Muscle layer of colon (tissue), 2 donors: ENCODE measurements around the gene DUS3L.
A peak's percentile ranks its signal among the peaks of the same experiment; 100 is the strongest.

Experiments
- H3K27ac ChIP-seq: one replicate; pipeline ENCODE4 v1.7.0; 2013; ENCODE audit warnings: low read depth, mild to moderate bottlenecking, low read length, moderate library complexity
- H3K27me3 ChIP-seq, 2 donors: one replicate each; pipeline ENCODE4 v1.7.0; 2013; ENCODE audit warnings: low read length in 2 of 2, mild to moderate bottlenecking in 2 of 2; ENCODE audit not compliant: insufficient read depth in 2 of 2, control insufficient read depth in 1 of 2
- H3K36me3 ChIP-seq: one replicate; pipeline ENCODE4 v1.7.0; 2013; ENCODE audit warnings: mild to moderate bottlenecking, low read length; ENCODE audit not compliant: insufficient read depth
- H3K4me1 ChIP-seq: one replicate; pipeline ENCODE4 v1.7.0; 2013; ENCODE audit warnings: mild to moderate bottlenecking, low read length; ENCODE audit not compliant: insufficient read depth
- H3K4me3 ChIP-seq, 2 donors: one replicate each; pipeline ENCODE4 v1.7.0; 2013; ENCODE audit warnings: low read length in 2 of 2, low read depth in 1 of 2, mild to moderate bottlenecking in 1 of 2, moderate library complexity in 1 of 2
- H3K9ac ChIP-seq: one replicate; pipeline ENCODE4 v1.7.0; 2013; ENCODE audit warnings: low read length
- H3K9me3 ChIP-seq: one replicate; pipeline ENCODE4 v1.7.0; 2013; ENCODE audit warnings: mild to moderate bottlenecking, low read length
- donor health status: abdominal sarcoma.
- donor health status: Adenocarcinoma of cecum.

DUS3L gene

GRCh38 chr19:5828661-5829566, 38.0 kb upstream of the DUS3L start:
- Histone ChIP-seq H3K4me1 (peaks cover 24% of the 10 kb centered on the region), H3K36me3 (no peaks in the 10 kb centered on the region), H3K27ac (peak overlapping the region; percentile 91), H3K4me3 (peak overlapping the region; percentile 8 to 54), H3K9me3 (no peaks in the 10 kb centered on the region), H3K9ac (peak overlapping the region; percentile 55), H3K27me3 (peaks cover 0 to 9% of the 10 kb centered on the region in 2 donors)

DNA sequence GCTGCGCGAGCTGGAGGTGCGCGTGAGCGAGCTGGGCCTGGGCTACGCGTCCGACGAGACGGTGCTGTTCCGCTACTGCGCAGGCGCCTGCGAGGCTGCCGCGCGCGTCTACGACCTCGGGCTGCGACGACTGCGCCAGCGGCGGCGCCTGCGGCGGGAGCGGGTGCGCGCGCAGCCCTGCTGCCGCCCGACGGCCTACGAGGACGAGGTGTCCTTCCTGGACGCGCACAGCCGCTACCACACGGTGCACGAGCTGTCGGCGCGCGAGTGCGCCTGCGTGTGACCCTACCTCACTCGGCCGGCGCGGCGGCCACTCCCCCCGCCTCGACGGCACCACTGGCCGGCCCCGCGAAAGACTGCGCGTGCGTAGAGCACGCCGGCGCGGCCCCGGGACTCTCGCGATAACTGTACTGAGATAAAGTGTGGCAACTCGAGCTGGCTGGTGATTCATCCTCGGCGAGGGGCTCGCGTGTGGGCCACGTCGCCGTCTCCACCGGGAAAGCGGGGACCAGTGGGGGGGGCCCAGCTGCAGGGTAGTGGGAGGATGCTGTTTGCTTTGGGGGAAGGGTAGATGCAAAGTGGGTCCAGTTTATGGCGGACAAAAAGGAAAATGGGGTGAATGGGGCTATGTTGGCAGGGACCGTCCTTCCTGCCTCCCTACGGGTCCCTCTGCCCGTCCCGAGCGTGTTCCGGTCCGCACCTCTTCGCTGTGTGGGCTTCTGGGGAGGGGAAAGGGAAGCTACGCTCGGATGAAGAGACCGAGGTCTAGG, 37.1 kb upstream of the DUS3L start:
- peak overlapping the region; percentile 33 to 54 for H3K4me3 ChIP-seq
- peaks cover 24% of the 10 kb centered on the region for H3K4me1 ChIP-seq
- peak overlapping the region; percentile 91 for H3K27ac ChIP-seq
- no peaks in the 10 kb centered on the region for H3K9me3 ChIP-seq
- peak overlapping the region; percentile 55 for H3K9ac ChIP-seq
- H3K36me3 ChIP-seq: no peaks in the 10 kb centered on the region
- H3K27me3 ChIP-seq: peaks cover 0 to 9% of the 10 kb centered on the region in 2 donors

DNA sequence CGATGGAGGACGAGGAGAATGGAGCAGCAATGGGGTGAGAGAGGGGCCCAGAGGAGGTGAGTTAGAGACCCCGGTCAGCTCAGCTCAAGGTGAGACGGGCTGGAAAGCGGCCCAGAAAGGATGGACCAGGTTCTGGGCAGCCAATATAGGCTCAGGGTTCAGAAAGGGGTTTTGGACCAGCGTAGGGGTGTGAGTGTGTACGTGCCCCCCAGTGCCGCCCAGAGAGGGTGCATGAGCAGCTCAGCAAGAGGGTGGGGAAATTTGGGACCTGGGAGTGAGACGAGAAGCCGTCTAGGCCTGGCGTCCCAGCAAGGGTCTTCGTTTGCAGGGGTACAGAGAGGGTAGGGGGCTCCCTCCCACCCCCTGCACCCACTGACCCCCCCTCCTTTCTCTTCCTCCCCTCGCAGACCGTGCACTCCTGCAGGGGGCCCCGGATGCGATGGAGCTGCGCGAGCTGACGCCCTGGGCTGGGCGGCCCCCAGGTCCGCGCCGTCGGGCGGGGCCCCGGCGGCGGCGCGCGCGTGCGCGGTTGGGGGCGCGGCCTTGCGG, 36.5 kb upstream of the DUS3L start:
- no peaks in the 10 kb centered on the region for H3K9me3 ChIP-seq
- peaks cover 0 to 9% of the 10 kb centered on the region in 2 donors for H3K27me3 ChIP-seq
- peaks cover 26% of the 10 kb centered on the region for H3K4me1 ChIP-seq
- no peak overlapping the region for H3K4me3 ChIP-seq
- H3K27ac ChIP-seq: peak overlapping the region; percentile 53
- H3K36me3 ChIP-seq: no peaks in the 10 kb centered on the region
- no peak overlapping the region for H3K9ac ChIP-seq

GRCh38 chr19:5826531-5827341, 35.8 kb upstream of the DUS3L start:
- Histone ChIP-seq H3K4me3 (no peak overlapping the region), H3K9ac (no peak overlapping the region), H3K27me3 (peaks cover 0 to 9% of the 10 kb centered on the region in 2 donors), H3K9me3 (no peaks in the 10 kb centered on the region), H3K36me3 (no peaks in the 10 kb centered on the region), H3K27ac (peak overlapping the region; percentile 53), H3K4me1 (peaks cover 33% of the 10 kb centered on the region)

DNA sequence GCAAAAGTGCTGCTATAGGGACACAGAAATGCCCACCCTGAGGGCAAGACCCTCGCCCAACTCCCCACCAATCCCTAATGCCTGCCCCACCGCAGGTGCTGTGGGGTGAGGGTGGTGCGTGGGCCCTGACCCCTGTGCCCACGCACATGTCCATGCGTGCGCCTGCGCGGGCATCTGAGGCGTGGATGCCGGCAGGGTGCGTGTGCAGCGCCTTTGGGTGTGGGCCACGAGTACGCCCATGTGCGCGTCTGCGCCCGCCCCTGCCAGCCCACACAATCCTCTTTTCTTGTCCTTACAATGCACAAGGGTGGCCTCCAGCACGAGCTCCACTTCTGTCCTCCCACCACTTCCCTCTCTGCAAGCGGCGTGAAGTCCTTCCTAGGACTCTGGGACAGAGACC, 34.2 kb upstream of the DUS3L start:
- peaks cover 0 to 9% of the 10 kb centered on the region in 2 donors for H3K27me3 ChIP-seq
- no peak overlapping the region for H3K27ac ChIP-seq
- no peaks in the 10 kb centered on the region for H3K9me3 ChIP-seq
- H3K9ac ChIP-seq: no peak overlapping the region
- H3K36me3 ChIP-seq: no peaks in the 10 kb centered on the region
- peaks cover 35% of the 10 kb centered on the region for H3K4me1 ChIP-seq
- no peak overlapping the region for H3K4me3 ChIP-seq

DNA sequence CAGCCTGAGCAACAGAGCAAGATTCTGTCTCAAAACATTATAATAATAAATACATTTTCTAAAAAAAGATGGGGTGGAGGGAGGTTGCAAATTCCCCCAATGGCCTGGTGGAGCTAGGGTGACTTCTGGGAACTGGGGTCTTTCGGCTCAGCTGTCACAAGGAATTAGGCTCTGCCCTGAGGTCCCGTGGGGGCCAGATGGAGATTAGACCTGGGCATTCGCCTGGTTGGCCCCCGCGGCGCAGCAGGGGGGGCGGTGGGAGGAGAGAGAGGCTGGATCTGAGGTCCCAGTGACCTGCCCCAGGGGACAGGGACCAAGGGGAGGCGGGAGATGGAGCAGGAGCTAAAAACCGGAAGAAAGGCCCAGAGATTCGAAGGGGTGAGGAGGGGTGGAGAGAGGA, 33.8 kb upstream of the DUS3L start:
- no peaks in the 10 kb centered on the region for H3K9me3 ChIP-seq
- peaks cover 33% of the 10 kb centered on the region for H3K4me1 ChIP-seq
- H3K4me3 ChIP-seq: no peak overlapping the region
- no peak overlapping the region for H3K27ac ChIP-seq
- no peak overlapping the region for H3K9ac ChIP-seq
- no peaks in the 10 kb centered on the region for H3K36me3 ChIP-seq
- peaks cover 0 to 9% of the 10 kb centered on the region in 2 donors for H3K27me3 ChIP-seq

- Histone ChIP-seq H3K9me3 (no peaks in the 10 kb centered on the region), H3K27ac (no peak overlapping the region), H3K36me3 (no peaks in the 10 kb centered on the region), H3K4me1 (peaks cover 27% of the 10 kb centered on the region), H3K27me3 (peaks cover 0 to under 1% of the 10 kb centered on the region in 2 donors), H3K9ac (no peak overlapping the region), H3K4me3 (no peak overlapping the region)
These were observed 32.8 kb upstream of the DUS3L start for GRCh38 chr19:5823579-5824281.

DNA sequence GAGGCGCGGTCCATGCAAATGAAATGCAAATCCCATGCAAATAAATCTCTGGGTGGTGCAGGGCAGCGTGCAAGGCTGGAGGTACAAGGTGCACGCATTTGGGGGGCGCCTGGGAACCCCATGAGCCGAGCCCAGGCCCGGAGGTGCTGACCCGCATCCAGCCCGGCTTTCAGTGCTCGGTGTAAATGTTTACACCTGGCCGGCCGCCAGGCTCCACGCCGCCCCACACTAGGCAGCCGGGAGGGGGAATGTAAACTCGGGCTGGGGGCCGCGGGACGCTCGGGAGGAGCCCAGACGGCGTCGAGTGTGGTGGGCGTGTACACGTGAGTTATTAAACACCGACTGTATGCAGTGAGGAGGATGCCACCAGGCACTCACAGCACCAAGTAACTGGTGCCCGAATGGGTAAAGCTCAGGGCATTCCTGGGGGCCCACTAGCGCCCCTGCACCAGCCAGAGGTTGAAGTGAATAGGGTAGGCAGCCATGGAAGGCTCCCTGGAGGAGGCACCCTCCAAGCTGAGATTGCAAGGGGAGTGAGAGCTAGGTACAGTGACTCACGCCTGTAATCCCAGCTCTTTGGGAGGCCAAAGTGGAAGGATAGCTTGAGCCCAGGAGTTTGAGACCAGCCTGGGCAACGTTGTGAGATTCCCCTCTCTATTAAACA, 31.4 kb upstream of the DUS3L start:
- H3K36me3 ChIP-seq: no peaks in the 10 kb centered on the region
- no peak overlapping the region for H3K27ac ChIP-seq
- H3K27me3 ChIP-seq: no peaks in the 10 kb centered on the region
- no peak overlapping the region for H3K9ac ChIP-seq
- H3K4me3 ChIP-seq: no peak overlapping the region
- H3K4me1 ChIP-seq: peaks cover 22% of the 10 kb centered on the region
- no peaks in the 10 kb centered on the region for H3K9me3 ChIP-seq

DNA sequence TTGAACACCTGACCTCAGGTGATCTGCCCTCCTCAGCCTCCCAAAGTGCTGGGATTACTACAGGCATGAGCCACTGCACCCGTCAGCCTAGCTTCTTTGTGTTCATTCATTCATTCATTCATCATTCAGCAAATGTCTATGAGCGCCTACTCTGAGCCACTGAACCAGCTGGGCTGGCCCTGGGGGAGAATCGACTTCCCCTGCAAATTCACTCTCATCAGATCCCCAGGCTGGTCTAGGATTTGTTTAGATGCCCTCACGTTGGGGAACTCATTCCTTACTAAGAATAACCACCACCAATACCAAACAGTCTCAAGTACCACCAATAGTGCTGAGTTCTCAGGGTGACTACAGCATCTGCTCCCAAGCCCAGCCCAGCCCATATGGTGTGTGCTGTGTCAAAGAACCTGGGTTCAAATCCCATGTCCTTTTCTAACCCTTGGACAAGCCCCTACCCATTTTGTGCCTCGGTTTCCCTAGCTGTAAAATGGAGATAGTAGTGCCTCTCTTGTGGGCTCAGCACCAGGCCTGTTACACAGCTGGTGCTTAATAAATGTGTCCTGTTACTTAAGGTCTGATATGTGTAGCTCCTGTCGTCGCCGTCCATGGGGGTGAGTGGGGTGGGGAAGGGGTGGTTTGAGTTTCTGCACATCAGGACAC, 30.7 kb upstream of the DUS3L start:
- Histone ChIP-seq H3K9me3 (no peaks in the 10 kb centered on the region), H3K27ac (no peak overlapping the region), H3K4me1 (peaks cover 16% of the 10 kb centered on the region), H3K4me3 (no peak overlapping the region), H3K36me3 (no peaks in the 10 kb centered on the region), H3K27me3 (no peaks in the 10 kb centered on the region), H3K9ac (no peak overlapping the region)

DNA sequence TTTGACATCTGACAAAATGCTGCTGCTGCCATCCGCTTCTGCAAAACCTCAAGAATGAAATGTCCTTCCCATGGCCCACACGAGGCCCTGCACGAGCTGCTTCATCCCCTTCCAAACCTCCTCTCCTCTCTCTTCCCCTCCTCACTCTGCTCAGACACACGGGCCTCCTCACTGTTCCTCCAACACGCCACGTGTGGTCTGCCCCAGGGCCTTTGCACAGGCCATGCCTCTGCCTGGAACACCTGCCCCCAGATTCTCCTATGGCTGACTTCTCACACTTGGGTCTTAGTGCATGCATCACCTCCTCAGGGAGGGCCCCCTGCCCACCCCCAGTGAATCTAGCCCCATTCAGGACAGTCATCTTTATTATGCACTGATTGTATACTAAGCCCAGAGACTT, 29.8 kb upstream of the DUS3L start:
- Histone ChIP-seq H3K9ac (no peak overlapping the region), H3K4me1 (peaks cover 11% of the 10 kb centered on the region), H3K27me3 (no peaks in the 10 kb centered on the region), H3K4me3 (no peak overlapping the region), H3K36me3 (no peaks in the 10 kb centered on the region), H3K27ac (no peak overlapping the region), H3K9me3 (no peaks in the 10 kb centered on the region)
